Measurements from ENCODE around the gene PRTG.
"Not testable (repeated sequence)": the region's sequence is repeated elsewhere in the genome, so short reads cannot be mapped to it uniquely, and the experiment has no call there.

PRTG gene

GRCh38 chr15:55694652-55695150 is 48.3 kb downstream of the PRTG start:
- DNase-seq = no peak

DNA sequence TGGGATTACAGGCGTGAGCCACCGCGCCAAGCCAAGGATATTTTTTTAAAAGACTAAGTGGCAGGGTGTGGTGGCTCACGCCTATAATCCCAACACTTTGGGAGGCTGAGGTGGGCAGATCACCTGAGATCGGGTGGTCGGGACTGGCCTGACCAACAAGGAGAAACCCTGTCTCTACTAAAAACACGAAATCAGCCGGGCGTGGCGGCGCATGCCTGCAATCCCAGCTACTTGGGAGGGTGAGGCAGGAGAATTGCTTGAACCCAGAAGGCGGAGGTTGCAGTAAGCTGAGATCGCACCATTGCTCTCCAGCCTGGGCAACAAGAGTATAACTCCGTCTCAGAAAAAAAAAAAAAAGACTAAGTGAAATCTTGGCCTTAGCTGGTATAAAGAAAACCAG is 49.8 kb downstream of the PRTG start:
- not testable (repeated sequence) for DNase-seq

GRCh38 chr15:55687792-55688191 is 55.2 kb downstream of the PRTG start:
- DNase-seq = no peak

- DNase-seq = no peak
These were observed 57.7 kb downstream of the PRTG start for GRCh38 chr15:55685286-55685685.

DNA sequence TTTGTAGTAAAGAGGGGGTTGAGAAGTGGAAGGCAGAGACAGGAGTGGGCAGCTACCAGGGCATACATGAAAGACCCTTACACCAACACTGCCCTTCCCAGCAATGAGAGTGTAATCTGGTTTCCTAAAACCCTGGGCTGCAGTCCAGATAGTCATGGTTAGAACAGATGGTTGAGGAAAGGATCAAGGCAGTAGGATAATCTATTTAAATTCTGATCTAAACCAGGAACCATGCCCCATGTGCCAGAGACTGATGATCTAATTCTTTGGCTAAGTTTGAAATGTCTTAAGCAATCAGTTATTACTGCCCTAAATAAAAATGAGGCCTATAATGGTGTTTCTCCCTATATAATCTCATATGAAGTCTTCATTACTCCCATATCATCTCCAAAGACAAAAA is 59.6 kb downstream of the PRTG start:
- no peak for DNase-seq

DNA sequence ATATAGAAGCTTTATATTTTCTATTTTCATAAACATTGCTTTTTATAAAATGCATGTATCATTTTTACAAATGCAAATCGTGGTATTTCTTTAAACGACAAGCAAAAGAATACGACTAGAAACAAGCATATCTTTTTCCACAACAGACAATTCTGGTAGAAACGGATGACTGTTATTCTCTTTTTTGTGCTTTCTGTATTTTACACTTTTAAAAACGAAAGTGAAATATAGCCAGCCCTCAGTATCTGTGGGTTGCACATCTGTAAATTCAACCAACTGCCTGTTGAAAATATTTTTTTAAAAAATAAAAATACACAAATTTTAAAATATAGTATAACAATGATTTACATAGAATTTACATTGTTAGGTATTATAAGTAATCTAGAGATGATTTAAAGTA is 61.3 kb downstream of the PRTG start:
- DNase-seq = no peak

DNA sequence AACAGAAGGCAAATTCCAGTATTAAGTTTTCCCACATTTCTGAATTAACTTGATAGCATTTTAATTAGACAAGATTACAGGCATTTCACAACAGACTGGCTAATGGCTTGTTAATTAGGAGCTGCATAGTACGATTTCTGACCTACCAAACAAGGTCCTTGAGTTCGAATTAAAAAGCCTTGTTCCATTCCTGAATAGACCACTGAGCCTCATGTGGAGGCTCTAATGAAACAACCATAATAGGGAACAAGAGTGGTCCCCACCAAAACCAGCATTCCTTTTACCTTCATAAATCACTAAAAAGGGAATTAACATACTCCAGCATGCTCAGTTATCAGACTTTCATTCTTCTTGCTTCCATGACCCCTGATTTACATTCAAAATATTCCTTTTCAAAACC is 66.4 kb downstream of the PRTG start:
- DNase-seq = no peak

GRCh38 chr15:55673287-55673686 is 69.7 kb downstream of the PRTG start:
- no peak for DNase-seq

- DNase-seq = no peak
These were observed 73.7 kb downstream of the PRTG start for GRCh38 chr15:55669270-55669669.

GRCh38 chr15:55665605-55666227 is 77.2 kb downstream of the PRTG start:
- DNase-seq = no peak

- DNase-seq = no peak
These were observed 81.5 kb downstream of the PRTG start for GRCh38 chr15:55661428-55661827.

- no peak for DNase-seq
These were observed 82.8 kb downstream of the PRTG start for GRCh38 chr15:55660153-55660552.

GRCh38 chr15:55659481-55659880 is 83.5 kb downstream of the PRTG start:
- DNase-seq = no peak

GRCh38 chr15:55658886-55659285 is 84.1 kb downstream of the PRTG start:
- no peak for DNase-seq

- no peak for DNase-seq
These were observed 88.4 kb downstream of the PRTG start for GRCh38 chr15:55654561-55655031.

- no peak for DNase-seq
These were observed 90.0 kb downstream of the PRTG start for GRCh38 chr15:55652909-55653495.

GRCh38 chr15:55652359-55652758 is 90.6 kb downstream of the PRTG start:
- no peak for DNase-seq

DNA sequence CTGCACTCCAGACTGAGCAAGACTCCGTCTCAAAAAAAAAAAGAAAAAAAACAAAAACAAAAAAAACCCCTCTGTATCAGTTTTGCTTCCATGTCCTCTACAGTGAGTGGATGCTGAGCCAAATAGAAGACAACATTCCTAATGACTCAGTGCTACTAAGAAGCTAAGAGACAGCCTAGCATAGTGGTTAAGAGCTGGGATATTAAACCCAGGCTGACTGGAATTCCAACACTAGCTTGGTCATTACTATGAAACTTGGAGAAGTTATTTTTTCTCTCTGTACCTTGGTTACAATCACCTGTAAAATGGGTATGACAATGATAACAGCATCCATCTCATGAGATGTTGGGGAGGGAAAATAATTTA is 93.9 kb downstream of the PRTG start:
- no peak for DNase-seq

DNA sequence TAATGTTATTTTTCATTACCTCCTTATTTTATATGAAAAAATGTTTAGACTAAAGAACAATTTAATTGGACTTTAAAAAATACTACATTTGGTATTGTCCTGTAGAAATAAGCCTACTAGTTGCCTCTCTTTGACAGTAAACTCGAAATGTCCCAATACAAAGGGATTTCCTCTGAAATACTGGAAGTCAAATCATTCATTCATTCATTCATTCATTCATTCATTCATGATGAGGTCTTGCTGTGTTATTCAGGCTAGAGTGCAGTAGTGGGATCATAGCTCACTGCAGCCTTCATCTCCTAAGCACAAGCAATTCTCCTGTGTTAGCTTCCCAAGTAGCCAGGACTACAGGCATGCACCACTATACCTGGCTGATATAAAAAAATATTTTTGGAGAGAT is 104.2 kb downstream of the PRTG start:
- DNase-seq = no peak

DNA sequence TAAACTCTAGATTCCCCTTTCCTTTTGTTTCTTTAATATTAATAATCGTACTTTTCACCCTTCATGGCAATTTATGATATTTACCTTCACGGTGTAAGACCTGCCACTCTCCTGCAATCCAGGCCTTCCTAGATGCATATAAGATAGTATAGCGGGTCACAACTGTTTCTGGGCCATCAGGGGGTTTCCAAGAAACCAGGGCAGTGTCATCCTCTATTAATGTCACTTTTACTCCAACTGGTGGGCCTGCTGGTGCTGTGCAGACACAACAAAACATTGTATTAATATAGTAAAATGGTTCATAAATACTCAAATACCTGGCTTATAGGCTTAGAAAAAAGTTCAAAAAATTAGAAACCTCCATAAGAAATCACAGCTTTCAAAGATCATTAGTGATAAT is 105.9 kb downstream of the PRTG start:
- no peak for DNase-seq

DNA sequence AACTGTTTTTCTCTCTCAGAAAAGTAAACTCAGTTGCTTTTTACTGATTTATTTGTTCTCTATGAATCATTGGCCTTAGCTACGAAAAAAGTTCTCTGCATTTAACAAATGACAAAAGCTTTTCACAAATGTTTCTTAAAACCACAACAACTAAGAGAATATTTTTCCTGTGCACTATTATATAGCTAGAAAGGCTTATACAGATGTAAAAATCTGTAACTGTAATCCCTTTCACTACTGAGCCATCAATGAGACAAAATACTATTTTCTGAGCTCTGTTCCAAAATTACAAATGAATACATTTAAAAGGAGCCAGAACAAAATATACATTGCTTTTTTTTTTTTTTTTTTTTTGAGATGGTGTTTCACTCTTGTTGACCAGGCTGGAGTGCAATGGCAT is 109.2 kb downstream of the PRTG start:
- DNase-seq = no peak

GRCh38 chr15:55632434-55632833 is 110.5 kb downstream of the PRTG start:
- DNase-seq = no peak

DNA sequence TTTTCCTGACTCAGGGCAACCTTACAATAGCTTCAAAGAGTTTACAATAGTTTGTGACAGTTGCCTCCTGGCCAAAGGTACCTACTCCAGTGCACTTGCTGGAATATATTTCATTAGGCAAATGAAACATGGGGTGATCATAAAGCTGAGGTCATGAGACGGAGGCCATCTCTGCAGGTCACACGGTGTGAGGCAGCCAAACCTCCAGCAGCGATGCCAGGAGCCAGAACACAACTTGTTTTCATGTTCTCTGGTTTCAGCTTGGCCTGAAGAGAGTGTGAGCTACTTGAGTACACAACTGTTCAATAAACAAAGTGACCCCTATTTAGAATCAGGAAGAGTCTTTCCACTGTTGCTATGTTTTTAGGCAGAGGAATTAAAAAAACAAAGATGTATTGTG is 112.1 kb downstream of the PRTG start:
- no peak for DNase-seq

DNA sequence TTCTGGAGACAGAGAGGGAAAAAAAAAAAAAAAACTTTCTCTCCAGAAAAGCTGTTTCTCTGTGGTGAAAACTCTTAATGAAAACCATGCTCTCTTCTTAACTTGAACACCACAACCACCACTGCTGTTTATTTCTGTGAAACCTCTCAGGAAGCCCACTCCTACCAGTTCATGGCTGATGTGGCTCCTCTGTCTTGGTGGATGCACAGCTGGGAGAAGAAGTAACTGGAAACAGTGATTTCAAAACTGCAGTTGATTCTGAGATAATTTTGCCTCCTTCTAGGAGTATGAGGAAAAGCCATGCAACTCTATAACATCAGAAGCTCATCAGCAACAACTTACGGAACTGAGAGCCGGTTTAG is 114.6 kb downstream of the PRTG start:
- no peak for DNase-seq

DNA sequence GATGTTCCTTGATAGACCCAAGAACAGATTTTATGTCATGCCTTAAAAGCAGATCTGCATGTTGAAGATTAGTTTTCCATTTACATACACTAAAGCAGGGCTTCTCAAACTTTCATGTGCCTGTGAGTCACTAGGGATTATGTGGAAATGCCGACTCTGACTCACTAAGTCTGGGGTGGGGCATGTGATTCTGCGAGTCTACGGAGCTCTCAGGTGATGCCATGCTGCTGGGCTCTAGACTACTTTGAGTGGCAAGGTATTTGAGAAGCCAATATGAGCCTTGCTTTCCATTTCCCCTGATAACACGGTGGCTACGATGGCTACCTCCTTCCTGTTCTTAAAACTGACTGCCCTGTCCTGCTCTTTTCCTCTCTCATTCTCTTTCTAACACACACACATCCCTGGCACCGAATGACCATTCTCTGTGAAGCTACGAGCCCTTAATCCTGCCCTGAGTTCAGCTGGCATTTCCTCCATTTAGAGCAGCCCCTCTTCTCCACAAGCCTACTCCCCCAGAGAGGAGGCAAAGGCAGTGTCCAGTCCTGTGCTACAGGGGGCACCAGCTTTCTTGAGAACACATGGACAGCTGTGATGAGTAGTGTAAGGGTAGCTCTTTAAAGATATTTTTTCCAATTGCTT is 115.1 kb downstream of the PRTG start:
- DNase-seq = no peak

Data from T1000 (cell line).